ENCODE data around the gene WDR81.
A peak's percentile ranks its signal among the peaks of the same experiment; 100 is the strongest.

WDR81 gene

DNA sequence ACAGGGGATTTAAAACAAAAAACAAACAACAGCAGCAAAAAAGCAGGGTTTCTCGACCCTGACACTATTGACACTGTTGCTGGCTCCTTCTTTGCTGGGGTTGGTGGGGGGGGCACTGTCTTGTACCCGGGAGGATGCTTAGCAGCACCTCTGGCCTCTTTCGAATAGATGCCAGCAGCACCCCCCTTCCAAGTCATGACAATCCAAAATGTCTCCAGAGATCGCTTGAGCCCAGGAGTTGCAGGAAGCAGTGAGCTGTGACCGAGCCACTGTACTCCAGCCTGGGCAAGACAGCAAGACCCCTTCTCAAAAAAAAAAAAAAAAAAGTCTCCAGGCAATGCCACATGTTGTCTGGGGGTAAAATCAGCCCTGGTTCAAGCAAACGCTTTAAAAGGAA, 57.7 kb downstream of the WDR81 start:
- DNase-seq (ENCODE audit: low read depth) = no peak

- peak; percentile 58 for DNase-seq (ENCODE audit: low read depth)
These were observed 58.8 kb downstream of the WDR81 start for GRCh38 chr17:1783271-1783670.

GRCh38 chr17:1783834-1784611, 59.5 kb downstream of the WDR81 start:
- DNase-seq (ENCODE audit: low read depth) = peak; percentile 99

GRCh38 chr17:1785930-1786329, 61.4 kb downstream of the WDR81 start:
- DNase-seq (ENCODE audit: low read depth) = peak; percentile 70

GRCh38 chr17:1786708-1787107, 62.2 kb downstream of the WDR81 start:
- peak; percentile 80 for DNase-seq (ENCODE audit: low read depth)

- DNase-seq (ENCODE audit: low read depth) = peak; percentile 92
These were observed 62.9 kb downstream of the WDR81 start for GRCh38 chr17:1787301-1787902.

All from fibroblast of gingiva (primary cell).